ENCODE results near the gene NPW.

NPW gene

DNA sequence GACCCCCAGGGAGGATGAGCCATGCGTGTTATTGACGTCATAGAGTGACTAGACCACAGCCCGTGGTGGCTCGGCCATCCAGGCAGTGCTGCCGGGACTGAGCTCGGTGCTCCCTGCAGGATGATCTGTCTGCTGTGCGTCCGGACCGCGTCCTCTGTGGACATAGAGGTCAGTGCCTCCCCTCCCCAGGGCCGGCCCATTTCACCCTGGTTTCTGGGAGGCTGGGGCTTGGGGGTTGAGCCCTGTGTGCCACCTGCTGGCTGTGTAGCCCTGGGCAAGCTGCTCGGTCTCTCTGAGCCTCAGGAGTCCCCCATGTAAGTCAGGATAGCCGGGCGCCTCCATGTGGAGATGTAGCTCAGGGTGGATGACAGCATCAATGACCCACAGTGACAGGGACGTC lies 36.5 kb downstream of the NPW start:
- no peak for FAIRE-seq

DNA sequence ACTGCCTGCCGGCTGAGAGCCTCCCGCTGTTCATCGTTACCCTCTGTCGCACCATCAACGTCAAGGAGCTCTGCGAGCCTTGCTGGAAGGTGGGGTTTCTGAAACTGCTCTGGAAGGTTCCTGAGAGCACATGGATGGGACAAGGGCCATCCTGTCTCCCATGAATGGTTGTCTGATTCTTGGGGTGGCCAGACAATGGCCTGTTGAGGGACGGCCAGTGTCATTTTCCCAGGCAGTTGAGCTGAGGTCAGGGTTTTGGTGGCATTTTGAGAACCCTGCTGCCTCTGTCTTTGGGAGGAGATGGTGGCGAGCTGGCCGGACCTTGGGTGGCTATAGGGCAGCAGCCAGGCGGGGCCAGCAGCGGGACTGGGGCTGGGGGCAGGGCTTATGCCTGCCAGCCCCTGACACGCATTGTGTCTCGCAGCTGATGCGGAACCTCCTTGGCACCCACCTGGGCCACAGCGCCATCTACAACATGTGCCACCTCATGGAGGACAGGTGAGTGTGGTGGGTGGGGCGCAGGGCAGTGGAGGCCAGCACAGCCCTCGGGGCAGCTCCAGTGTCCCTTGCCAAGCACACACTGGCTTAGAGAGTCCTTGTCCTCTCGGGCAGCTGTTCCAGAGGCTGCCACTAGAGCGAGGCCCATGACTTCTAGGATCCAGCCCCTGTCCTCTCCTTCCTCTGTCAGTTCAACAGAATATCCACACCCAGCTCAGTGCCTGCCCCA lies 37.3 kb downstream of the NPW start:
- no peak for FAIRE-seq

DNA sequence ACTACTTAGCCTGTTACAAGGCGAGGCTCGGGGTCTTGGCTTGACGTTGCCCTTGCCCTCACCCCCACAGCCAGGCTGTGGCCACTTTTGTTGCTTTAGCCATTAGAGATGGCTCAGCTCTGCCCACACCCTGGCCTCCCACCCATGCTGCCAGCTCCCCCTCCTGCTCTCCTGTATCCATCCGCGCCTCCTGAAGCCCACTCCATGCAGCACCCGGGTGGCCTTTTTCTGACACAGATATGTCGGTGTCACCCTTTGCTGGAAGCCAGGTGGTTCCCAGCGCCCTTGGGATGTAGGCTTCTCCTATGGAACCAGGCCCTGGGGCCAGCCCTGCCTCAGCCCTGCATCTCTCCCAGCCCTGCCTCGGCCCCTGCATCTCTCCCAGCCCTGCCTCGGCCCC lies 37.9 kb downstream of the NPW start:
- no peak for FAIRE-seq

DNA sequence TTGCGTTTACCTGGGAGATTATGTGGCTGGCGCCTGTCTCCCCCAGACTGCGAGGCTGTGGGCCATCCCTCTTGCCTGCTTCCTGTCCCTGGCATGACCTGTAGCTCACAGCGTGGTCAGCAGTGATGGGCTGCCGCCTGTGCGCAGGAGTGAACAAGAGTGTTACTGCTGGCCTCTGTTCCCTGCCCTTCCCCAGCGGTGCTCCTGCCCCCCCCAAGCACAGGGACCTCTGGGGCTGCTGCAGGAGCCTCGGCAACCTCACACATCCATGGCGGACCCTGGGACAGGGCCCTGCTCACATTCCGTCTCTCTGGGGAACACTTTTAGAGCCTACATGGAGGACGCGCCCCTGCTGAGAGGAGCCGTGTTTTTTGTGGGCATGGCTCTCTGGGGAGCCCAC lies 38.8 kb downstream of the NPW start:
- no peak for FAIRE-seq

DNA sequence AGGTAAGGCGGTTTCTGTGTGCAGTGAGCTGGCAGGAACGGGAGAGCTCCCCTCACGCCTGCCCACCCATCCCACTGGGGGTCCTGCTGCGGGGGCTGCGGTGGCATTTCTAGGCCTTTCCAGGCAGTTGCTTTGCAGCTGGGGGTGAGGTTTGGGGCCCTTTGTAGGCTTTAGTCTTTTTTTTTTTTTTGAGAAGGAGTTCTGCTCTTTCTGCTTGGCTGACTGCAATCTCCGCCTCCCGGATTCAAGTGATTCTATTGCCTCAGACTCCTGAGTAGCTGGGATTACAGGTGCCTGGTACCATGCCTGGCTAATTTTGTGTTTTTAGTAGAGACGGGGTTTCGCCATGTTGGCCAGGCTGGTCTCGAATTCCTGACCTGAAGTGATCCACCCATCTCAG lies 39.3 kb downstream of the NPW start:
- no peak for FAIRE-seq

DNA sequence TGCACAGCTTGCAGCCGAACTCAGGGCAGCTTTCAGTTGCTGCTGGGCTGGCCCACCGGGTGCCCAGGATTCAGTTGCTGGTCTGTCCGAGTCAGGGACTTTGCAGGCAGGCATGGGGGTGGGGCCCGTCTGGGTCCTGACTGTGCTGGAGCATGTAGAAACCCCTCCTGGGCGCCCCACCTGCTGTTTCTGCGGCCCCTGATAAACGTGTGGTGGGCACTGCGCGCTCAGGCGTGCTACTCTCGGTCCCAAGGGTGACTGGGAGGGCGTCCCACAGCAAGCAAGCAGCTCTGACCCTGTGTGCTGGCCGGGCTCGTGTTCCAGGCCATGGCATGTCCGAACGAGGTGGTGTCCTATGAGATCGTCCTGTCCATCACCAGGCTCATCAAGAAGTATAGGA lies 40.8 kb downstream of the NPW start:
- no peak for FAIRE-seq

DNA sequence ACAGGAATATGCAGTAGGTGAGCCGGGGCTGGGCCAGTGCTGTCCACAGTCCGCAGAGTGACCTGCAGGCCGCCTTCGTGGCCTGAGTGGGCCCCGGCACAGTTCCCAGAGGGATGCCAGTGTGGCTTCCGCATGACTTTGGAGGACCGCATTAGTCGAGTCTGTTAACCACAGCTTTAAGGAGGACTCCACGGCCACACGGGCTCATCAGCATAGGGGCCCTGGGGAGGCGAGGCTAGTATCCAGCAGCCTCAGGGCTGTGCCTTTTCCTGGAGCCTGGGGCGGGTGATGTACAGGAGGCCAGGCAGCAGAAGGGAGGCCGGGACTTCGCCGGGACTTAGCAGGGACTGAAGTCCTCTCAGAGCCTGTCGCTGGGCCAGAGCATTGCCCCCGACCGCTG lies 41.4 kb downstream of the NPW start:
- FAIRE-seq = no peak

DNA sequence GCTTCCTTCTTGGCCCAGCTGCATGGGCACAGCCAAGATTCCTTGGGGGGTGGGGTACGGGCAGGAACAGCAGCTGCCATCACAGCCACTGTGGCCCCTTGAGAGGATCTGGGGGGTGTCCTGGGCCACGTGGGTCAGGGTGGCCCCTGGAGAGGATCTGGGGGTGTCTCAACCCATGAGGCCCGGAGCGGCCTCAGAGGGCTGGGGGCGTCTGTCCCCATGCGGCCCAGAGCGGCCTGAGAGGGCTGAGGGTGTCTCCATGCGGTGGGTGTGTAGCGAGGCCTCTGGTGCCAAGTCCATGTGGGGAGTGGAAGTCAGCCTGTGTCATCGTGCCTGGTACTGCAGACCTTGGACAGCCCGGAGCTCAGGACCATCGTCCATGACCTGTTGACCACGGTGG lies 41.9 kb downstream of the NPW start:
- no peak for FAIRE-seq

DNA sequence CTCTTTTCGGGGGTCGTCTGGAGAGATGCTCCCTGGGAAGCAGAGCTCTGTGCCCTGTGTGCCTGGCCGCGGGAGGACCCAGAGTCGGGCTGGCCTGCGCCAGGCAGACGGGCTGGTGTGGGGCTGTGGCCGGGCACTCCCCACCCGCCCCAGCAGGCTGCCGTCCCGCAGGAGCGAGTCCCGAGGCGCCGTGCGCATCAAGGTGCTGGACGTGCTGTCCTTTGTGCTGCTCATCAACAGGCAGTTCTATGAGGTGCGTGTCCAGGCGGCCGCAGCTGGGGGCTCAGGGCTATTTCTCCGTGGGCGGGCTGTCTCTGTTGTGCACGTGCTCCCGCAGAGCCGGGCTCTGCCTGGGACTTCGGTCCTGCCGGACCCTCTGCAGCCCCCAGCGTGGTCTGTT lies 43.2 kb downstream of the NPW start:
- FAIRE-seq = no peak

DNA sequence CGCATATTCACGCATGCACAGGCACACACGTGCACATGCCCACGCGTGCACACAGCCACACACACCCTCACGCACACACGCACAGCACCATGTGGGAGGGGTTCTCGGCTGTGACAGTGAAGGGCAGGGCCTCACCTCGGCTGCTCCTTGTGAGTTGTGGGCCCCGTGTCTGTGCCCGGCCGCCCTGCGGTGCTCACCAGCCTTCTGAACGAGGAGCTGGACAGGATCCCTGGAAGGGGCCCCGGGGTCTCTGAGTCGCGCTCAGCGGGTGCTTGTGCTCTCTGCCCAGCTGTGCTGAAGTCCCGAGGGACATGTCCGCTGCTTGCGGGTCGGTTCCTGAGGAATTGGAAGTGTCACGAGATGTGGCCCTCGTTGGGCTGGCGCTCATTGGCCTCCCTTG lies 44.3 kb downstream of the NPW start:
- no peak for FAIRE-seq

DNA sequence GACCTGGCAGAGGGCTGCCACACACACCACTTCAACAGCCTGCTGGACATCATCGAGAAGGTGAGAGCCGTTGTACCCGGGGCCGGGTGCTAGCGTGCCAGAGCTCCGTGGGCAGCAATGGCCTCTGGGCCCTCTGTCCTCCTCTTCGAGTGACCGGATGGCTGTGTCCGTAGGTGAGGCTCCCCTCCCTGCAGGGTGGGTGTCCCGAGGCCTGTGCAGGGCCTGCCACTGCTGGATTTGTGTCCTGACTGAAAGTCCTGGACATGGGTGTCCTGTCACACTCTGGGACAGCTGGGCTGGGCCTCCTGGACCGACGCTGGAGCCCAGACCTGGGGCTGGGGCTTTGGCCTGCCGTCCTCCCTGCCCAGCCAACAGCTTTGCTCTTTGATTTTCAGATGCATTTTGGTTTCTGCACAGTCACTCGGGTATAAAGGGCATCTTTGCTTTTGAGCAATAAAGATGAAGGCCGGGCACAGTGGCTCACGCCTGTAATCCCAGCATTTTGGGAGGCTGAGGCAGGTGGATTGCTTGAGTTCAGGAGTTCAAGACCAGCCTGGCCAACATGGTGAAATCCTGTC lies 44.9 kb downstream of the NPW start:
- no peak for FAIRE-seq

DNA sequence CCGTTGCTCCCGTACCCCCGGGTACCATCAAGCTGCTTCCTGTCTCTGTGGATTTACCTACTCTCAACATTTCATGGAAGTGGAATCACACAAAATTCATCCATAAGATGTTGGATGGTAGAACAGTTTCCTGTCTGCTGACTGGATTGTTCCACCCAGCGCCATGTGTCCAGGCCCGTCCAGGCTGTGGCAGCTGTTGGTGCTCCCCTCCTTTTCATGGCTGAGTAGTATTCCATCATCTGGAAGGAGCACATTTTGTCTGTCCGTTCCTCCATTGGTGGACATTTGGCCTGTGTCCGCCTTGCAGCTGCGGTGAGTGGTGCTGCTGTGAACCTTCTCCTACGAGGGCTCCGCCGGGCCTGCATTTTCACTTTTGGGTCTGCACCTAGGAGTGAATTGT lies 46.6 kb downstream of the NPW start:
- no peak for FAIRE-seq
